Measurements from ENCODE around the gene KIF6. TPM values are rescaled to one million over a fixed set of nuclear protein-coding genes. Genes with fewer than 3 reads are reported as not detected.

The KIF6 gene
- total and polyA plus RNA-seq, 2 donors (not counting 1 experiment from before 2014, with no cell fraction given): not detected

GRCh38 chr6:39625209-39625608 is 100.0 kb downstream of the KIF6 start:
- no peak for TF ChIP-seq EZH2 (IDR thresholded peaks at IDR 0.05; ENCODE audit: borderline replicate concordance, insufficient read depth, low read depth, low read length, poor library complexity, severe bottlenecking)
- TF ChIP-seq CTCF (IDR thresholded peaks at IDR 0.05): no peak
- WGBS (ENCODE audit: insufficient coverage): 100% methylated on average over 1 of the region's 2 CpGs
- Mint-ChIP-seq H3K27ac (no peak overlapping the region), H3K27me3 (peaks cover 16% of the 10 kb centered on the region), H3K4me1 (no peaks in the 10 kb centered on the region), H3K9me3 (ENCODE audit: insufficient read depth) (peaks cover 5% of the 10 kb centered on the region), H3K4me3 (no peak overlapping the region)
- Histone ChIP-seq H3K4me3 (ENCODE audit: control extremely low read depth in 1 of 5, extremely low read depth in 1 of 5, insufficient read depth in 1 of 5, low read depth in 2 of 5, low read length in 4 of 5) (no peak overlapping the region), H4K20me1 (ENCODE audit: control insufficient read depth, insufficient read depth, low read length, poor library complexity, severe bottlenecking) (no peaks in the 10 kb centered on the region), H3K27me3 (replicated peaks in 1 of 4; ENCODE audit: control extremely low read depth in 1 of 4, control insufficient read depth in 3 of 4, insufficient read depth in 4 of 4, low read length in 3 of 4) (peaks cover 0 to 2% (median 0%) of the 10 kb centered on the region in 4 experiments), H3K27ac (ENCODE audit: low read length in 2 of 2) (no peak overlapping the region), H3K9me3 (ENCODE audit: control extremely low read depth in 1 of 3, control insufficient read depth in 2 of 3, insufficient read depth in 1 of 3, low read length in 2 of 3) (no peaks in the 10 kb centered on the region), H3K9ac (ENCODE audit: low read length) (no peak overlapping the region), H3K79me2 (ENCODE audit: control insufficient read depth, insufficient read depth, low read length) (no peaks in the 10 kb centered on the region), H3K4me2 (replicated peaks; ENCODE audit: low read depth, low read length, poor library complexity, severe bottlenecking) (no peak overlapping the region), H3K36me3 (replicated peaks in 1 of 2; ENCODE audit: control extremely low read depth in 1 of 2, control insufficient read depth in 1 of 2, extremely low read depth in 1 of 2, insufficient read depth in 2 of 2, low read length in 1 of 2) (no peaks in the 10 kb centered on the region), H3K4me1 (ENCODE audit: control insufficient read depth in 2 of 2, insufficient read depth in 2 of 2, low read length in 2 of 2) (no peaks in the 10 kb centered on the region), H2AFZ (ENCODE audit: insufficient read depth, low read depth, low read length, poor library complexity, severe bottlenecking) (no peak overlapping the region)
- intact Hi-C loops (cut with micrococcal nuclease): no loop called here
- POLR2A ChIA-PET: no interaction called here
- CTCF ChIA-PET: no interaction called here
- ATAC-seq (ENCODE audit: low read depth) (no peak), DNase-seq (no peak)

GRCh38 chr6:39623750-39624149 is 101.5 kb downstream of the KIF6 start:
- Histone ChIP-seq H3K4me3 (ENCODE audit: control extremely low read depth in 1 of 5, extremely low read depth in 1 of 5, insufficient read depth in 1 of 5, low read depth in 2 of 5, low read length in 4 of 5) (no peak overlapping the region), H4K20me1 (ENCODE audit: control insufficient read depth, insufficient read depth, low read length, poor library complexity, severe bottlenecking) (no peaks in the 10 kb centered on the region), H3K36me3 (replicated peaks in 1 of 2; ENCODE audit: control extremely low read depth in 1 of 2, control insufficient read depth in 1 of 2, extremely low read depth in 1 of 2, insufficient read depth in 2 of 2, low read length in 1 of 2) (no peaks in the 10 kb centered on the region), H3K4me1 (ENCODE audit: control insufficient read depth in 2 of 2, insufficient read depth in 2 of 2, low read length in 2 of 2) (no peaks in the 10 kb centered on the region), H2AFZ (ENCODE audit: insufficient read depth, low read depth, low read length, poor library complexity, severe bottlenecking) (no peak overlapping the region), H3K4me2 (replicated peaks; ENCODE audit: low read depth, low read length, poor library complexity, severe bottlenecking) (no peak overlapping the region), H3K27me3 (replicated peaks in 1 of 4; ENCODE audit: control extremely low read depth in 1 of 4, control insufficient read depth in 3 of 4, insufficient read depth in 4 of 4, low read length in 3 of 4) (peaks cover 0 to 2% (median 0%) of the 10 kb centered on the region in 4 experiments), H3K27ac (ENCODE audit: low read length in 2 of 2) (no peak overlapping the region), H3K79me2 (ENCODE audit: control insufficient read depth, insufficient read depth, low read length) (no peaks in the 10 kb centered on the region), H3K9ac (ENCODE audit: low read length) (no peak overlapping the region), H3K9me3 (ENCODE audit: control extremely low read depth in 1 of 3, control insufficient read depth in 2 of 3, insufficient read depth in 1 of 3, low read length in 2 of 3) (no peaks in the 10 kb centered on the region)
- no peak overlapping the region for H3K27ac Mint-ChIP-seq
- TF ChIP-seq EZH2 (IDR thresholded peaks at IDR 0.05; ENCODE audit: borderline replicate concordance, insufficient read depth, low read depth, low read length, poor library complexity, severe bottlenecking) (no peak), CTCF (IDR thresholded peaks at IDR 0.05) (no peak)
- DNase-seq (no peak), ATAC-seq (ENCODE audit: low read depth) (no peak)
- 91% methylated on average over 2 of the region's 4 CpGs for WGBS (ENCODE audit: insufficient coverage)
- no peaks in the 10 kb centered on the region for H3K4me1 Mint-ChIP-seq
- no peak overlapping the region for H3K4me3 Mint-ChIP-seq
- H3K9me3 Mint-ChIP-seq (ENCODE audit: insufficient read depth): peaks cover 2% of the 10 kb centered on the region
- ChIA-PET POLR2A (no interaction called here), CTCF (no interaction called here)
- intact Hi-C loops (cut with micrococcal nuclease): no loop called here
- H3K27me3 Mint-ChIP-seq: peaks cover 12% of the 10 kb centered on the region

Measured in B cell (primary cell).